Activated CD4-positive, alpha-beta T cell treated with anti-CD3 and anti-CD28 coated beads, Interleukin-2, Interleukin-6, amounts not matched to agents 100 ng/mL and 50 ng/mL, durations not matched to agents 16 hours and 8 hours (primary cell): ENCODE results near the gene ZFP28.

Source experiments
- DNase-seq: peaks from one replicate; pipeline ENCODE4 v3.0.0-alpha.2; 2020

The ZFP28 gene

DNA sequence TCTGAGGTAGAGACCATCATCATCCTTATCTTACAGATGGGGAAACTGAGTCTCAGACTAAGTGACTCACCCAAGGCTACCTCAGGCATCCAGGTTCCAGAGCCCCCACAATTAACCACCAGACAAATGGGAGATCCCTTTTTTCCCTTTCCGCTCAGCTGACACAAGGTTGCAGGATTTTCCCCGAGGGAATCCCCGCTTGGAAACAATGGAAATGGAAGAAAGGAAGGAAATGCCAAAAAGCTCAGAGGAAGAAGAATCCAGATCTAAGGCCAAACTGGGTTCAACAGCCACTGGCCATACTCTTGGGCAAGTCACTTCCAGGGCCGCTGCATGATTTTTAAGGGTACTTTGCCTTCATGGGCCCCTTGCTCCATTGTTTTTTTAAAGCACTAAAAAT is 57.9 kb downstream of the ZFP28 start:
- DNase-seq, result no peak

DNA sequence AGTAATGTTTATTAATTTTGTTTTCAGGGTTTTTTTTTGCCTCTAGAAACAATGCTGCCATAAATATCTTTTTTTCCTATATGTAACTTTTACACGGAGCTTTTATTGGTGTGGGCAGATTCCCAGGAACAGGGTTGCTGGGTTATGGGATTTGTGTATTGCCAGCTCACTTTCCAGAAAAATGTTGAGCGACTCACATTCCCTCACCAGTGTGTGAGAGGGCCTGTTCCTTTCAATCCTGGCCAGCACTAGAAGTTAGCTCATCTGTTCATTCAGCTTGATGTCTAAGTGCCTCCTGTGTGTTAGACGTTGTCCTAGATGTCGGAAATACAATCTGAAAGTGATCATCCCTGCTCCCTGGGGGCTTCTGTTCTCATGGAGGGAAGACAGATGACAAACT is 58.9 kb downstream of the ZFP28 start:
- DNase-seq, result no peak

DNA sequence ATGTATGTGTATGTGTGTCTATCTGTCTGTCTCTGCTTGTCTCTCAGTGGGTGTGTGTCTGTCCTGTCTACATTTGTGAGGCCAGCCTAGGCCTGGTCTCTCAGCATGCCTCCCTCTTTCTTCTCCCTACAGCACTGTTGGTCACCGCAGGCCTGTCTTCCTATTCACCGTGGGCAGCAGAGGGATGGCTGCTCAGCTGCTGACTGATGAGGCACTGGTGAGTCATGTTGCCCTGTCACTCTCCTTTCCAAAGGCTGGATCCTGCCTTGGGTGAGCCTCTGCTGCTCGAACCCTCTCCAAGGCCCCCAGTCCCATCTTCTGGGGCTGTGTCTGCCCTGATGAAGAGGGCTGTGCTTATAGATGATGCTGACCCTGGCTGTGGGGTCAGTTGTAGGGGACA is 62.6 kb downstream of the ZFP28 start:
- DNase-seq, result no peak

- no peak for DNase-seq
Measured at GRCh38 chr19:56603829-56604228, 65.1 kb downstream of the ZFP28 start.
